ENCODE measurements around the gene OTOG. TPM values are rescaled to one million over a fixed set of nuclear protein-coding genes. Genes with fewer than 3 reads are reported as not detected.

OTOG gene
- total RNA-seq, 2 experiments from 2014 or later: not detected

DNA sequence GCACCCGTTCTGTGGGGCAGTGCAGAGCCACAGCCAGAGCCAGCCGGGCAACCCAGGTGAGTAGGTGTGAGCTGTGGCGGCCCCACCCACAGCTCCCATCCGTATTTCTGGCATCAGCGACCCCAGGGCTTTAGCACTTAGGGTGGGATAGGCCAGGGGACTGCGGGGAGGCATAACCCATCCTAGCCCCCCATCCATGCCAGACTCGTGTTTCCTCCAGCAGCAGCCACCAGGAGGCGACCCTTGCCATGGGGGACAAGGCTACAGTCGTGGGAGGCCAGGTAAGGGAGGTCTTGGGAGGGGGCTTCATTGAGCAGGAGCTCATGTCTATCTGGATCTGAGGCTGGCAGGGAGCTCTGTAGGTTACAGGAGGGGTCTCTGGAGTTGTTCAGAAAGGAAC, 873 bp downstream of the OTOG start:
- CTCF ChIA-PET: no interaction called here
- H3K27me3 Mint-ChIP-seq: peaks cover 45% of the 10 kb centered on the region

DNA sequence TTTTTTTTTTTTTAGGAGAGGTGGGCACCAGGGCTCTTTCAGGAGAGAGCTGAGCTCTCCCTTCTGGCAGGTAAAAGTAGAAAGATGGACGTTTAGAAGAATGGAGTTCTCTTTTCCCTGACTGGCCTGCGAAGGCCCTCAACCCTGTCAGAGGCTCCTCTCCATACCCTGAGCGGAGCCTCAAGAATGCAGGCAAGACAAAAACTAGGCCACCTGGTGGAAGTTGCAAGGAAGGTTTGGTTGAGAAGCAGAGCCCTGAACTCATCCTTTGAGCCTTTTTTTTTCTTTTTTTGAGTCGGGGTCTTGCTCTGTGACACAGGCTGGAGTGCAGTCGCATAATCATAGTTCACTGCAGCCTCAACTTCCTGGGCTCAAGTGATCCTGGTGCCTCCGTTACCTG, 1.4 kb downstream of the OTOG start:
- Histone ChIP-seq H3K27ac (ENCODE audit: low read depth in 1 of 2, low read length in 2 of 2) (no peak overlapping the region), H3K36me3 (ENCODE audit: insufficient read depth, low read length) (no peaks in the 10 kb centered on the region), H3K4me3 (ENCODE audit: low read length) (no peak overlapping the region), H3K9me3 (ENCODE audit: control insufficient read depth in 1 of 2, insufficient read depth in 1 of 2, low read length in 2 of 2) (no peaks in the 10 kb centered on the region), H3K4me1 (ENCODE audit: insufficient read depth, low read length) (no peaks in the 10 kb centered on the region), H3K27me3 (ENCODE audit: control insufficient read depth in 1 of 2, insufficient read depth in 2 of 2, low read length in 2 of 2) (peaks cover 11 to 25% of the 10 kb centered on the region in 2 experiments)
- POLR2A ChIA-PET: no interaction called here
- TF ChIP-seq, protein P1, sequence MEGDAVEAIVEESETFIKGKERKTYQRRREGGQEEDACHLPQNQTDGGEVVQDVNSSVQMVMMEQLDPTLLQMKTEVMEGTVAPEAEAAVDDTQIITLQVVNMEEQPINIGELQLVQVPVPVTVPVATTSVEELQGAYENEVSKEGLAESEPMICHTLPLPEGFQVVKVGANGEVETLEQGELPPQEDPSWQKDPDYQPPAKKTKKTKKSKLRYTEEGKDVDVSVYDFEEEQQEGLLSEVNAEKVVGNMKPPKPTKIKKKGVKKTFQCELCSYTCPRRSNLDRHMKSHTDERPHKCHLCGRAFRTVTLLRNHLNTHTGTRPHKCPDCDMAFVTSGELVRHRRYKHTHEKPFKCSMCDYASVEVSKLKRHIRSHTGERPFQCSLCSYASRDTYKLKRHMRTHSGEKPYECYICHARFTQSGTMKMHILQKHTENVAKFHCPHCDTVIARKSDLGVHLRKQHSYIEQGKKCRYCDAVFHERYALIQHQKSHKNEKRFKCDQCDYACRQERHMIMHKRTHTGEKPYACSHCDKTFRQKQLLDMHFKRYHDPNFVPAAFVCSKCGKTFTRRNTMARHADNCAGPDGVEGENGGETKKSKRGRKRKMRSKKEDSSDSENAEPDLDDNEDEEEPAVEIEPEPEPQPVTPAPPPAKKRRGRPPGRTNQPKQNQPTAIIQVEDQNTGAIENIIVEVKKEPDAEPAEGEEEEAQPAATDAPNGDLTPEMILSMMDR (IDR thresholded peaks at IDR 0.05): no peak
- peak in 2 of 14 experiments; percentile 6 to 8 for DNase-seq
- ATAC-seq (ENCODE audit: poor library complexity): no peak
- Mint-ChIP-seq H3K27ac (no peak overlapping the region), H3K4me1 (ENCODE audit: low read depth) (no peaks in the 10 kb centered on the region), H3K4me3 (no peak overlapping the region), H3K36me3 (ENCODE audit: low read depth) (no peaks in the 10 kb centered on the region), H3K27me3 (peaks cover 47% of the 10 kb centered on the region), H3K9me3 (no peaks in the 10 kb centered on the region)
- CTCF ChIA-PET: no interaction called here
- intact Hi-C loops (cut with DNase I, micrococcal nuclease): no loop called here

More for the DNA sequence above, 873 bp downstream of the OTOG start:
- no peak overlapping the region for H3K27ac ChIP-seq (ENCODE audit: low read depth in 1 of 2, low read length in 2 of 2)
- no peaks in the 10 kb centered on the region for H3K4me1 Mint-ChIP-seq (ENCODE audit: low read depth)
- H3K4me3 ChIP-seq (ENCODE audit: low read length): no peak overlapping the region
- no peaks in the 10 kb centered on the region for H3K36me3 ChIP-seq (ENCODE audit: insufficient read depth, low read length)
- no peak for ATAC-seq (ENCODE audit: poor library complexity)
- TF ChIP-seq, protein P1 (IDR thresholded peaks at IDR 0.05): no peak
- POLR2A ChIA-PET: no interaction called here
- DNase-seq: no peak
- intact Hi-C loops (cut with DNase I, micrococcal nuclease): no loop called here
- H3K27me3 ChIP-seq (ENCODE audit: control insufficient read depth in 1 of 2, insufficient read depth in 2 of 2, low read length in 2 of 2): peaks cover 12 to 29% of the 10 kb centered on the region in 2 experiments
- H3K4me3 Mint-ChIP-seq: no peak overlapping the region
- no peaks in the 10 kb centered on the region for H3K4me1 ChIP-seq (ENCODE audit: insufficient read depth, low read length)
- no peaks in the 10 kb centered on the region for H3K36me3 Mint-ChIP-seq (ENCODE audit: low read depth)
- H3K27ac Mint-ChIP-seq: no peak overlapping the region
- H3K9me3 Mint-ChIP-seq: no peaks in the 10 kb centered on the region
- no peaks in the 10 kb centered on the region for H3K9me3 ChIP-seq (ENCODE audit: control insufficient read depth in 1 of 2, insufficient read depth in 1 of 2, low read length in 2 of 2)

DNA sequence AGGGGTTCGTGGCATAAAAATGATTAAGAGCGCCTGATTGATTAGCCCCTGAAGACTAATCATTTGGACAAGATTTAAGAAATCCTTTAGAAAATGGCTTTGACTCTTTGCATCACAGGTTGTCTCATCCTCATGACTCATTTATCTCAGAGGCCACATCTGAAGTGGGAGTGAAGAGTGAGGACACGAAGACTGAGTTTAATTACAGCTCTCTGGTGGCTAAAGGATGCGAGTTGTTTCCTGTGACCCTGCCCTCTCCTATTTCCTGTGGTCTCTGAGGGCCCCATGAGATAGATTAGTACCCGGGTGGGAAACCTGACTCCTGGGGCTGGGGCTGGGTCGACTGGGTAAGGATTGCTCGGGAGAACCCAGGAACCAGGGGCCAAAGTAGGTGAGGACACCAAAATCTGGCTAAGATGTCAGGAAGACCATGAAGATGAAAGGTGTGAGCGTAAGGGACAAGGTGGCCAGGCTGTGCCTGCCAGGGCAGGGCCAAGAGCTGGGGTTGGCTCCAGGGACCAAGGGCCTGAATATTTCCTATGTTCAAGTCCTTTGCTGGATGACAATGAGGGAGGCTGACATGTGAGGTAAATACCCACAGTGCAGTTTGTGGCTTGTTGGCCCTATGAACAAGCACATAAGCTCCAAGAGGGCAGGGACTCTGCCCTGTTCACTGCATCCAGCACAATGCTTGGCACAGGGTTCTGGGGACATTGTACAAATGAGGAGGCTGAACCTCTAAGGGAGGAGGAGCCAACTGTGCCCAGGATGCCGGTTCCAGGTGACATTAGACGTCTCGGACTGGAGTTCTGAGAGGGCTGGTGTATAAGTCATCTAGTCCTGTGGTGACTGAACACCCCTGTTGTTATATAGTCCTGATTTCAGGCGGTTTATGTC, 3.6 kb downstream of the OTOG start:
- no peaks in the 10 kb centered on the region for H3K9me3 ChIP-seq (ENCODE audit: control insufficient read depth in 1 of 2, insufficient read depth in 1 of 2, low read length in 2 of 2)
- DNase-seq: no peak
- Mint-ChIP-seq H3K36me3 (ENCODE audit: low read depth) (no peaks in the 10 kb centered on the region), H3K9me3 (no peaks in the 10 kb centered on the region), H3K27ac (no peak overlapping the region), H3K4me3 (no peak overlapping the region), H3K27me3 (peaks cover 39% of the 10 kb centered on the region), H3K4me1 (ENCODE audit: low read depth) (no peaks in the 10 kb centered on the region)
- no peak overlapping the region for H3K4me3 ChIP-seq (ENCODE audit: low read length)
- peaks cover 6 to 16% of the 10 kb centered on the region in 2 experiments for H3K27me3 ChIP-seq (ENCODE audit: control insufficient read depth in 1 of 2, insufficient read depth in 2 of 2, low read length in 2 of 2)
- intact Hi-C loops (cut with DNase I, micrococcal nuclease): loop anchor here in 1 of 2 experiments (10.0 kb wide), 1 partner anchor 64 kb away; no protein-coding TSS in a partner anchor
- no peak for ATAC-seq (ENCODE audit: poor library complexity)
- H3K36me3 ChIP-seq (ENCODE audit: insufficient read depth, low read length): no peaks in the 10 kb centered on the region
- ChIA-PET POLR2A (no interaction called here), CTCF (no interaction called here)
- H3K4me1 ChIP-seq (ENCODE audit: insufficient read depth, low read length): no peaks in the 10 kb centered on the region
- H3K27ac ChIP-seq (ENCODE audit: low read depth in 1 of 2, low read length in 2 of 2): no peak overlapping the region
- TF ChIP-seq, protein P1 (IDR thresholded peaks at IDR 0.05): no peak
